ENCODE data around the gene GNG2.

Gene GNG2

DNA sequence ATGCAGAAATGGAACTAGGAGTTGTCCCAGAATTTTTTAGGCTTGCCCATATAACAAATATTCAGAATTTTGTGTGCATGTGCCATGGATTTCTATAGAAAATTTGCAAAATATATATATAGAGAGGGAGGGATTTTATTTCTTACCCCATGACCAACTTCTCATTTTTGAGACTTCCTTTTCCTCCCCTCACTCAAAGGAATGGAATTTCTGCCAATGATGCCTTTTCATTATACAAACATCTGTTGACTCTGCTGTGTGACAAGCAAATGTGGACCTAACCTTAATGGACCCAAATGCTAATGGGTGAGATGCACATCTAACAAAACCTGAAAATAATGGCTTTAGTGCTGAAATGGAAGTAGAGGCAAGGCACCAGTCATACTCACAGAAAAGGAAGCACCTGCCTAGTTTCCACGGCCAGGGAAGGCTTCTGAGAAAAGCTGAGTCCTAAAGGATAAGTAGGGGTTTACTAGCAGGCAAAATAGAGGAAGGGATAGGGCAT lies 3.6 kb upstream of the GNG2 start:
- DNase-seq: no peak

DNA sequence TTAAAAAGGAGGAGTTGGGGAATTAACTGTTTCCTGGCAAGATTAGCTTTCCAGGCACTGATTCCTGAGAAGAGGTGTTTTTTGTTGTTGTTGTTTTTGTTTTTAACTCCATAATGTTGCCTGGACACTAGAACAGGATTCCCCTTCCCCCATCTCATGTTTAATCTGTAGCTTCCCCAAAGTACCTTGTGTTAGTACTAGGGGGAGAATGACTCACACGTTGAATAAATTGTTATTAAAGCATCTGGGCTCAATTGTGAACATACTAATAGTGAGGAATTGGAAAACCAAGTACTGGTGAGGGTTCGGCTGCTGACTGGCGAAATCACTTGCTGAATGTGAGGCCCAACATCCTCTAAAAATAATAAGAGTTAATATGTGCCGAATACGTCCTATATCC lies 1.3 kb upstream of the GNG2 start:
- DNase-seq: no peak

GRCh38 chr14:51860825-51861499 lies 550 bp downstream of the GNG2 start:
- DNase-seq: no peak

DNA sequence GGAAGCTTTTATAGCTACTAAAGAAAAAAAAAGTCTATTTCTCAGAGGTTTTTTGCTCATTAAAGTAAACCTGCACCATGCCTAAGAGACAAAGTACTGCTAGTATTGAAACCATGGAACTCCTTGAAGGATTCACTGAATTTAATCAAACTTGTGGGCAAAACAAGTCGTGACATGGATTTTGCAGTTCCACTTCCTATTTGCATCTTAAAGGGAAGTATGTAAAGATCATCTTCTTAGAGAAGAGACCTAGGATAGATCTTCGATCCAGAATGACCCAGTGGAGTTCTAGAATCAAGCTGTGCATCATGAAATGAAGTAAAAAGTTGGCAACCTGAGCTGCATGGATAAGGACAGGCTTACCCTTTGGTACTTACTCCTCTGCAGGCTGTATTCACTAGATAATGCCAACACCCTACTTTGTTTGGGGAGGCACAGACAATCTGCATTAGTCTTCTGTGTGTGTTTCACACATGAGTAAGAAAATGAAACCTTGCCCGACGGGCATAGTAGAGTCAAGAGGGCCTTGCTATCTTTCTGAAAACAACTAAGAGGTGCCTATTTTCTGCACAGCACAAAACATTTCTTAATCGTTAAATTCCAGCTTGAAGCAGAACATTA lies 1.9 kb downstream of the GNG2 start:
- DNase-seq: no peak

- no peak for DNase-seq
Observed at GRCh38 chr14:51862860-51863259, 2.4 kb downstream of the GNG2 start.

DNA sequence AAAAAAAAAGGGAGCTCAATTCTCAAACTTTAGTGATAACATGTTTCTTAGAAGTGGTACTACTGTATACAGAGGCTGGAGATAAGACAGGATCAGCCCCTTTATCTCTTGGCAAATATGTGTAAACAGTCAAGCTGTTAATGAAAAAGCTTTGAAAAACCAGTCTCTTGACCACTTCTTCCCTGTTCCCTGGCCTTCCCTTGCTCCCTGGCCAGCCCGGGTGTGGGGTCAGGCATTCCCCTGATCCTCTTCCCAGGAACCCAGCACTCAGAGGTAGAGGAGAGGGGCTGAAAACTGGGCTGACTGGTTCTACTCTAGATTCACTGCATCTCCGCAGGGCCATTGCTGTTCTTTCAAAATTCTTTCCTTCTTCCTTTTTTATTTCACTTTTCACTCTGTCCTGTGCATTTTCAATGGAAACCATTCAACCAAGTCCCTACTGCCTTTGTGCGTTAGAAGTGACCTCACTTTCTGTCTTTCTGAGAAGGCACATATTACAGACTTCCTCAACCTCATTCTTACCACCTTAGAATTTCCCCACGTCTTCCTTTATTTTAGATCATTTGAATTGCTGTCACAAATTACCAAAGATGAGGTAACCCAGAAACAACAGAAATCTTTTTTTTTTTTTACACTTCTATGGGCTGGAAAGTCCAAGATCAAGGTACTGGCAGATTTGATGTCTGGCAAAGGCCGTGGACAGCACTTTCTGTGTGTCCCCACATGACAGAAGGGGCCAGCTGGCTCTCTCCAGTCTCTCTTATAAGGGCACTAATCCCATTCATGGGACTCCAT lies 5.7 kb downstream of the GNG2 start:
- no peak for DNase-seq

DNA sequence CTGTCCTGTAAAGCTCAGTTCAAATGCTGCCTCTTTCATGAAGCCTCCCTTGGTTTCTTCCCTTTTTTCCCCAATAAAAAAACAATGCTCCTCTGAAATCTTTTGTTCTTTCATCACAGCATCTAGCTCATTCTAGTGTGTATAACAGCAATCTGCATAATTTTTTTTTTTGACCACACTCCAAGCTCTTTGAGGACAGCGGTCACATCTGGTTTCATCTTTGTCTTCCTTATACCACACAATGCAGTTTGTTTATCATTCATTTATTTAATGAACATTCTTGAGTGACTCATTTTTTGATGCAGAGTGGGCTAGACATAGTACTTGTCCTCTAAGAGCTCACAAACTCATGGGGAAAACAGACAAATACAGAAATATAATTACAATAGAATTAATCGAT lies 7.3 kb downstream of the GNG2 start:
- no peak for DNase-seq

DNA sequence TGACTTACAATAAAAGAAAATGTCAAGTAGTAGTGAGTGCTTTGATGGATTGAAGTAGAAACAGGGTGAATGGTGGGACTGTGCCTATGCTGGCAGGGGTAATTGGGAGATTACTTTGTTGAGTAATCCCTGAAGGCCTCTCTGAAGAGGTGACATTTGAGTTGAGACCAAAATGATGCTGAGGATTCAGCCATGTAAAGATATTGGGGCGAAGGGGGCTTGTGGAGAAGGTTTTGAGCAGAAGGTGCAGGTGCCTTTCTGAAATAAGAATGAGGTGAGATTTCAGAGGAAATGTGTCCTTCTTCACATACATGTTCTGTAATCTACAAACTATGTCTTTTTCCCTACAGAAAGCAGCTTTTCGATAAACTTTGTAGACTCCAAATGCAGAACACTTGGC lies 8.0 kb downstream of the GNG2 start:
- DNase-seq: no peak

DNA sequence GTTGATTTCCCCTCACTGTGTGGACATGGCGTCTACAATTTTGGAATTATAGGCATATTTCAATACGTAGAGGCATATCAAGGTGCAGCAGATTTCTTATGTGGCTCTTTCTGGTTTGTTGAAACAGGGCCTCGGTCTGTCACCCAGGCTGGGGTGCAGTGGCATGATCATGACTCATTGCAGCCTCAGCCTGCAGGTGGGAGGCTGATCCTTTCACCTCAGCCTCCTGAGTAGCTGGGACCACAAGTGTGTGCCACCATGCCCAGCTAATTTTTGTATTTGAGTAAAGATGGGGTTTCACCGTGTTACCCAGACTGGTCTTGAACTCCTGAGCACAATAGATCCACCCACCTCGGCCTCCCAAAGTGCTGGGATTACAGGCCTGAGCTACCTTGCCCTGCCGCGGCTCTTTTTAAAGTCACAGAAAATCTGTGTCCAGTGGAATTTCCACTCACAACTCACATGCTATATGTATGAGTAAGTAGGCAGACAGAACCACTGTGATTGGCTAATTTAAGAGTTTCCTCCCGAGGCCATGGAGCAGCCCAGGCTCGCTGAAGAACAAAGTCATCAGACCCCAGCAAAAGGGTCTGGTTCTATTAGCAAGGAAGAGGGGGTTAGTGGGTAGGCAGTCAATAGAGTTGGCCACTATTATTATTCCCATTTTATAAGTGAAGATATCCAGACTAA lies 9.1 kb downstream of the GNG2 start:
- DNase-seq: no peak

DNA sequence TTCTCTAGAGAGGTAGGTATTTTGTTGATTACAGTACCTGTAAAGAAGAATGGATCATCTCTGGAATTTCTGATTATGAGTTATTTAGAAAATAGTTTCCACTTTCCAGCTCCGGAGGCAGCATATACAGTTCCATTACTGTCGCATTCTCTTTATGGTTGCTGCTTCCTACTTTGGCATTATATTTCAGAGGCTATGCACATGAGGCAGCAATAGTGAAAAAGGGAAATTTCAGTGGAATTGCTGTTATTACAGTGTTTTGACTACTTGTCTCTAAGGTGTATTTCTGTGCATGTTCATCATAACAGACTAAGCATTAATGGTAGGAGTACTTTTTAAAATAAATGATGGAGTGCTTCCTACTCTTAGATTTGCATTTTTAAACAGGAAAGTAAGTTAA lies 10.2 kb downstream of the GNG2 start:
- no peak for DNase-seq

DNA sequence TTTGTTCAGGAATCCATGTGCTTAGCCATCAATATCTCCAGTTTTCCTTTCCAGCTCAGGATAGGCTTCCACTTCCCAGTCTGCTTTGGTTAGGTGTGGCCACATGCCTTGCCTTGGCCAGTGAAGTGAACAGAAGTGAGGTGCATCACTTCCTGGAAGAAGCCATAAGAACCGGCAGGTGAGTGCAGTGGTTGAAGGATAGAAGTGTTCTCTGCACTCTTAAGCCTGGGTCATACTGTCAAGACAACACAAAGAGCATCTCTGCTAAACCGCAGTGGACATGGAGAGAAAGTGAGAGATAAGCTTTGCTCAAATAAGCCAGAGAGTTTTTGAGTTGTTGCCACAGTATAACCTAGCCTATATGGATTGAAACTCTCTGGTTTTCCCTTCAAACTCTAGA lies 11.4 kb downstream of the GNG2 start:
- no peak for DNase-seq

DNA sequence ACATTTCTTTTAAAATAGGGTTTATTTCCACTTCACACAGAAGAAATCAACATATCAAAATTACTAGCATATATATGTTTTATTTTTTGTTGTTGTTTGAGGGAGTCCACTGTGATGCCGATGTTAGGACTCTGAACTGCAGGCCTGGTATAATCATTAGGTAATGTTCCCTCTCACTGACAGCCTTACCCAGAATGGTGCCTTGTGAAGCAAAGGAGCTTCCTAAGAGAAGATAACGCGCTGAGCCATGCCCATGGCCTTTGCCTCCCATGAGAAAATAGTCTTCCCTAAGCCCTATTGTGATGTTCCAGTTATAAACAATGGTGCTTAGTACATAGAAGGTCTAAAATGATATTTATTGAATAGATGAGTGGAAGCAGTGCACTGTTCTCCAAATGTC lies 12.0 kb downstream of the GNG2 start:
- no peak for DNase-seq

DNA sequence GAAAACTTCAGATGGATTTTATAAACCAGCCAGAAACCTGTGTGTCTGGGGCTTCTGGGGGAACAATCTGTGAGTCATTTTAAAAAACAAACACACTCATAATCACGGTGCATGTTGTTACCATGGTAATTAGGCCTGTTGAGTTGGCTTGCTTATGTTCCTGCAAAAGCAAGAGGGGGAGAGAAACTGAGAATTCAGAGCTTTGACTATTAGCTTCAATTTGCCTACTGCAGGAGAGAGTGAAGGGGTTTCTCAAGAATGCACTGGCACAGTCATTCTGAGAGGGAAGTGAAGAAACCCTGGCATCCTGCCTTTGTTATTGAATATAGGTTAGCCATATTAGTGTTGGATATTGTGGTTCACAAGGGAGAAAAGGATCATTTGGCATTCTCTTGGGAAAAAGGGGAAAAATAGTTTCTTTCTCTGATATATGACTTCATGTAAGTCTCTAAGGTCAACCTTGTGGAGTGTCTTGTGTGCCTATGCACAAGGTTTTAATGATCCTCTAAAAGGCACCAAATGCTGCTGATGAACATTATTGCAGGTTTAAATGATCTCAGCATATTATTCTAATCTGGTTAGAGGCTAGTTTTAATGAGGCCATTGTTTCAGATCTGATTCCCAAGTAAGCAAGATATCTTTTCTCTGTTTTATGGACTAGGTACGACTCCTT lies 12.9 kb downstream of the GNG2 start:
- DNase-seq: no peak

DNA sequence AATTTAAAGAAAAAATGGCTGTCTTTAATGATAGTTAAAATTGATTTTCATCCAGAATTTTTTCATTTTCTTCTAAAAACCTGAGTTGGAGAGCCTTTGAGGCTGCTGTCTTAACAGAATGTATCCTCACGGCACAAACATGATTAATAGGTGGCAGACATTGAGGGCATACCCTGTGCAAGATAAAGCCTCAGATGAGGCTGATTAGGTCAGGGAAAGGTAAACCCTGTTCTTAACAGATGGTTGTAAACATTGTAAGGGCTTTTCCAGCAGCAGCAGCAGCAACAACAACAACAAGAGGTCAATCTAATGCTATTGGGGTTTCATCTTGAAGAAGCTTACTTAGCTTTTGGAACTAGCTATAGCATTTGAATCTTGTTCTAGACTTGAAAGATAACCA lies 17.4 kb downstream of the GNG2 start:
- DNase-seq: no peak

DNA sequence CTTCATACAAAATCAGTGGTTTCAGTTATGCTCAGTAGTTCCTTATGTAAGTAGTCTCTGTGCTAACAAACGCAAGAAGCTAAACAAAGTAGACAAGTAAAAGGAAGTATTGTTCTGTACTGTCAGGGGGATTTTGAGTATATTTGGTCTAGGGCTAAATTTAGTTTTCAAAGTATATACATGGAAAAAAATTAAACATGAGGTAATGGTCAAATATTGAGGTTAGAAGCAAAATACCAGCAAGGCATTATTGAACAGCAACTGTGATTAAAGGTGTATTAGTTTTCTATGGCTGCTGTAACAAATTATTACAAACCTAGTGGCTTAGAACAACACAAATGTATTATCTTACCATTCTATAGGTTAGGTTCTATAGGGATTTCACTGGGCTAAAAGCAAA lies 18.8 kb downstream of the GNG2 start:
- no peak for DNase-seq

DNA sequence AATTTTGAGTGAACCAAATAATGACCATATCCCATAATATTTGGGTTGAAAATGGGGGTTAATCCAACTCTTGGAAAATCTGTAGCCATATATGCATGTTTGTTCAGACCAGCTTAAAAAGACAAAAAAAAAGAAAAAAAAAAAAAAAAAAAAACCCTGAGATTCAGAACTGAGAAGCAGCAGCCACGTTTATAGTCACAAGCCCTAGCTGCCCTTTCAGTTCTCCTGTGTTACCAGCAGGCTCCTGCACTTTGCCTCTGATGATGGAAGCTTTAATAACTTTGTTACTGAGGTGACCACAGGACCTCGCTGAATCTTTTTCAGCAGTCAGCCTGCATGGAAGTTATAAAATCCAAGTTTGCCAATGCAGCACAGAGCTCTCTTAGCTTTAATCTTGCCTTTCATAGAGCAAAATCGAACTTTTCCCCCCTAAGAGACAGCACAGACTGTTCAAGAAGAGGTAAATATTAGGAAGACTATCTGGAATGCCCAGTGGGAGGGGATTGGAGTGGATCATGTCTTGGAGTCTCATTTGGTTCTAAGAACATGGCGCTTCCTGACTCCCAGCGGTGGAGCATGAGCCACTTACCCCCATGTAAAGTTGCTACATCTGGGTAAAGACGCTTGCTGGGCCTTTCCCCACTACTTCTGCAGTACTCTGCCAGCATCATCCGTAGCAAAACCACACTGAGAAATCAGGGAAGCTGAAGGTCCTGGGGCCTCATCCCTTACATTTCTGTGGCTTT lies 20.6 kb downstream of the GNG2 start:
- no peak for DNase-seq

DNA sequence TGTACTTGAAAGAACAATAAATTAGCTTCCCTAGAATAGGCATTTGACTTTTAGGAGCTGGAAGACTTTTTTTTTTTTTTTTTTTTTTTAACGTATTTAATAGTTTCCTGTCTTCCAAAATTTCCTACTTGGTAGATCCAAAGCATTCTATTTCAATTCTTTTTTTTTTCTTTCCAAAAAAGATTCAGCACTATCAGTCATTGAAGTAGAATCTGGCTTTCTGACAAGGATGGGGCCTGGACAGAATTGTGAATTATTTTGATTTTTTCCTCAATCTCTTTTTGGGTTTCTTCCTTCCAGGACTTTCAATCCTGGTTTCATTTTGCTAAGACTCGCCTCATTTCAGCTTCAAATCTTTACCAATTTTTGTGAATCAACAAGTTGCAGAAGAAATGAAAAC lies 21.2 kb downstream of the GNG2 start:
- no peak for DNase-seq

DNA sequence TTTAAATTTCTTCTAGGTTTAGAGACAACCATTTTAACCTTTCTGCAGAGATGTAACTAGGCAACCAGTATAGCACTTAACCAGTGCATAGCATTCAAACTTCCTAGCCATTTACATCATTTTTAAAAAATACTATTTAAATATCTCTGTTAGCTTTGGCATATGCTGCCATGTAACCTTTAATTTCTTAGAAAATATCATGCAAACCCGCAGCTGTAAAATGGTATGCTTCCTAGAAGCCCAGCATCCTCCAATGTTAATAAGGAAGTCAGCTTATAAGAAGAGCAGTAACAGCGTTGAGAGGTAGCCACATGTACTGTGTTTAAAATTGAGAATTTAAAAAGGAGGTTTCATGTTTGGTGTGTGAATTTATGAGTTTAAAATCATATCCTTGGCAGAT lies 22.8 kb downstream of the GNG2 start:
- DNase-seq: no peak

DNA sequence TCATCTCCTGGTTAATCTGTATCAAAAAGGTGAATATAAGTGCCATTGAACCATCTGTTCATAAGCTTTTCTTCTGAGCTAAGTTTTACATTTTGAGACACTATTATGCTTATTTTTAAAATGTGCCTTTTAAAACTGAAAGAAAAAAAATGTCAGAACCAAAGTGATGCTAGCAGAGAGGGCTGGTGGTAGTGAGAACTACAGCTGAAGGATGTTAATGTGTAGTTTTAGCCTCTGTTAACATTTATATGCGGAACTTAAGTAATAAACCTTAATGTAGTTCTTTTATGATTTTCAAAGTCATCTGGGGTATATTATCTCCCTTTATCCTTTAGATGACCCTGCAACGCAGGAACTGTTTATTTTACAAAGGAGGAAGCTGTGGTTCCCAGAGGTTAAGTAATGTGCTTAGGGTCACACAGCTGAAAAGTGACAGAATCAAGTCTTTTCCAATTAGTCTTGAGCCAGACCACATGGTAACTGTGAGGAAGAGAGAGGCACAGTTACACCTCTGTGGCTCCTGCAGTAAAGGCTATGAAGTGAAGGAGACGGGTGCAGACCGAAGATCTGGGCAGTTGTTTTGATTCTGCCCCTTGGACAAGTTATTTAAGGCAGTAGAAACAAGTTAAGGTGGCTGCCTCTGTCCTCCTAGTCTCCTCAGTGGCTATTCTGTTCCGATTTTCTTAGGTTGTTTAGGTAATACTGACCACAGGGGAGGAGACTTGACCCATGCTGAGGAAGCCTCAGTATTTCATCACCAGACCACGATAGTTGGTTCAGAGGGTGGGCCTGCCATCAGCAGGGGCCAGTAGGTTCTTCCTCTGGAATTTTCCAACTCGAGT lies 23.9 kb downstream of the GNG2 start:
- no peak for DNase-seq

- no peak for DNase-seq
Observed at GRCh38 chr14:51889851-51890250, 29.4 kb downstream of the GNG2 start.

- DNase-seq: no peak
Observed at GRCh38 chr14:51894250-51894649, 33.8 kb downstream of the GNG2 start.
